GM12878 (cell line): ENCODE data around the gene LZTFL1. TPM values are rescaled to one million over a fixed set of nuclear protein-coding genes. Genes with fewer than 3 reads are reported as not detected.

Source experiments
- BCL11A ChIP-seq: IDR thresholded peaks from 2 replicates; pipeline ENCODE4 v1.6.1; 2011; ENCODE audit warnings: low read depth, low read length
- CREB1 ChIP-seq: IDR thresholded peaks from 2 replicates; pipeline ENCODE4 v1.6.1; 2012; ENCODE audit warnings: low read depth, mild to moderate bottlenecking, inconsistent platforms
- FOXM1 ChIP-seq: IDR thresholded peaks from 2 replicates; pipeline ENCODE4 v1.6.1; 2012; ENCODE audit warnings: low read depth, mild to moderate bottlenecking, inconsistent platforms, low read length, moderate library complexity
- MEF2A ChIP-seq: IDR thresholded peaks from 2 replicates; pipeline ENCODE4 v1.6.1; 2011; ENCODE audit warnings: low read depth, mild to moderate bottlenecking, low read length, moderate library complexity; ENCODE audit not compliant: insufficient read depth
- NFIC ChIP-seq: IDR thresholded peaks from 2 replicates; pipeline ENCODE4 v1.6.1; 2012; ENCODE audit warnings: low read depth, mild to moderate bottlenecking, inconsistent platforms, low read length, moderate library complexity
- PBX3 ChIP-seq: IDR thresholded peaks from 2 replicates; pipeline ENCODE4 v1.6.1; 2011; ENCODE audit warnings: mild to moderate bottlenecking, low read depth, low read length, moderate library complexity; ENCODE audit not compliant: insufficient replicate concordance
- PKNOX1 ChIP-seq: fragments of 450-650 bp; IDR thresholded peaks from 2 replicates; pipeline ENCODE4 v1.6.1; 2016; ENCODE audit warnings: mild to moderate bottlenecking
- RAD21 ChIP-seq: IDR thresholded peaks from 2 replicates; pipeline ENCODE4 v1.6.1; 2011; ENCODE audit warnings: mild to moderate bottlenecking, low read depth, low read length, moderate library complexity; ENCODE audit not compliant: insufficient read depth
- RUNX3 ChIP-seq: IDR thresholded peaks from 2 replicates; pipeline ENCODE4 v1.6.1; 2012; ENCODE audit warnings: low read length, inconsistent platforms
- ZBED1 ChIP-seq: IDR thresholded peaks from 2 replicates; pipeline ENCODE4 v1.6.1; 2016; ENCODE audit warnings: borderline replicate concordance
- ZNF24 ChIP-seq: fragments of 450-650 bp; IDR thresholded peaks from 2 replicates; pipeline ENCODE4 v1.6.1; 2017; ENCODE audit warnings: antibody characterized with exemption, mild to moderate bottlenecking
- polyA plus RNA-seq, 11 experiments: library from polyadenylated mRNA; depleted of rRNA in 4 of 11; unstranded in 6 of 11; stranded (reverse) in 5 of 11; fragments of >200 nt; fragmentation: Nextera tagmentation in 4 of 11; fragmentation: Illumina TruSeq in 1 of 11; extraction: Ambion mirVana in 4 of 11; extraction: Trizol in 1 of 11; gene quantifications; 1 replicate in 1 of 11; 2 replicates in 10 of 11; pipeline versions ENCODE4 v1.2.1 to v1.2.3, GENCODE V29; 2011 to 2016; ENCODE audit warnings: inconsistent platforms in 2 of 11, missing spikeins in 2 of 11, low read depth in 1 of 11
- total RNA-seq, 4 experiments: library from RNA; depleted of rRNA in 3 of 4; stranded (reverse); fragments of >200 nt in 3 of 4; fragmentation: Illumina TruSeq in 1 of 4; extraction: Trizol in 1 of 4; gene quantifications; 2 replicates each; pipeline versions ENCODE4 v1.2.1 to v1.2.3, GENCODE V29; 2013 to 2021

The LZTFL1 gene
- total and polyA plus RNA-seq, 10 of the 15 experiments (the other 5 are each of a cell fraction or from before 2014, with no cell fraction given): 9.8 to 74.1 (median 11.9) TPM

GRCh38 chr3:45868213-45868612 lies 26.3 kb upstream of the LZTFL1 start (continued):
- TF ChIP-seq CREB1 (0 out of 2 replicates have a peak, but pooled peaks have one; percentile 6), MEF2A (0 out of 2 replicates have a peak, but pooled peaks have one; percentile 10), ZBED1 (0 out of 2 replicates have a peak, but pooled peaks have one; percentile 22), BCL11A (0 out of 2 replicates have a peak, but pooled peaks have one; percentile 23), PKNOX1 (peak; percentile 58; the same call in 1 of the 2 replicates), ZNF24 (0 out of 2 replicates have a peak, but pooled peaks have one; percentile 18), RUNX3 (peak; percentile 86), PBX3 (peak; percentile 67), FOXM1 (peak; percentile 52; the same call in 1 of the 2 replicates), RAD21 (0 out of 2 replicates have a peak, but pooled peaks have one; percentile 5), NFIC (peak; percentile 66; the same call in 1 of the 2 replicates)
- TF ChIP-seq, all 136 proteins: peak for 18
